IMR-90 (cell line): Measurements from ENCODE around the gene HELZ. TPM values are rescaled to one million over a fixed set of nuclear protein-coding genes. Genes with fewer than 3 reads are reported as not detected.

Source experiments
- ATAC-seq: fragments of 200-7000 bp; cut with Tn5 transposase; 2 replicates; pipeline ENCODE4 v1.9.1; 2020; ENCODE audit warnings: low read depth, mild to moderate bottlenecking, moderate library complexity
- BruUV-seq: library from RNA; stranded (reverse); fragments of 400-500 nt; replicated peaks from 2 replicates; lab custom pipeline; 2021; lab: Mats Ljungman, UMichigan
- CTCF ChIA-PET: fragments of 300-600 bp; formaldehyde crosslinking; extraction: SDS; loops from one replicate; lab custom pipeline; 2021; ENCODE audit warnings: antibody characterized with exemption; lab: Yijun Ruan, JAX
- POLR2A ChIA-PET: fragments of 300-600 bp; sonication (Branson Sonifier 250); formaldehyde crosslinking; loops from one replicate; lab custom pipeline; 2022; ENCODE audit warnings: antibody characterized with exemption; ENCODE audit not compliant: unreplicated experiment; lab: Charles Lee
- DNase-seq: peaks from one replicate; pipeline ENCODE4 v3.0.0; 2013
- H2AFZ ChIP-seq: replicated peaks from 2 replicates; pipeline ENCODE3; 2013; ENCODE audit warnings: low read length, mild to moderate bottlenecking; ENCODE audit not compliant: poor library complexity
- H2AK5ac ChIP-seq: 2 replicates; pipeline ENCODE4 v1.6.1; 2013; ENCODE audit warnings: low read depth, low read length, inconsistent platforms
- H2AK9ac ChIP-seq: replicated peaks from 2 replicates; pipeline ENCODE3; 2013; ENCODE audit warnings: mild to moderate bottlenecking, low read depth, low read length, moderate library complexity; ENCODE audit not compliant: poor library complexity
- H2BK120ac ChIP-seq: 2 replicates; pipeline ENCODE4 v1.6.1; 2013; ENCODE audit warnings: low read depth, low read length, inconsistent platforms
- H2BK15ac ChIP-seq: 3 replicates; pipeline ENCODE4 v1.6.1; 2013; ENCODE audit warnings: low read depth, low read length, inconsistent platforms
- H2BK20ac ChIP-seq: 2 replicates; pipeline ENCODE4 v1.6.1; 2013; ENCODE audit warnings: low read depth, mild to moderate bottlenecking, inconsistent platforms, low read length, moderate library complexity
- H2BK5ac ChIP-seq: 2 replicates; pipeline ENCODE4 v1.6.1; 2013; ENCODE audit warnings: mild to moderate bottlenecking, low read depth, low read length, inconsistent platforms; ENCODE audit not compliant: poor library complexity, severe bottlenecking
- H3K14ac ChIP-seq: replicated peaks from 2 replicates; pipeline ENCODE4 v1.6.1; 2013; ENCODE audit warnings: low read depth, low read length, inconsistent platforms
- H3K18ac ChIP-seq: 2 replicates; pipeline ENCODE4 v1.6.1; 2013; ENCODE audit warnings: low read depth, low read length, control low read depth
- H3K23ac ChIP-seq: 2 replicates; pipeline ENCODE4 v1.6.1; 2013; ENCODE audit warnings: low read depth, low read length, inconsistent platforms
- H3K27ac ChIP-seq: 2 replicates; pipeline ENCODE4 v1.5.1; 2013; ENCODE audit warnings: mild to moderate bottlenecking, control low read depth, low read length; ENCODE audit not compliant: insufficient read depth
- H3K27me3 ChIP-seq: 2 replicates; pipeline ENCODE4 v1.6.1; 2013; ENCODE audit warnings: low read length; ENCODE audit not compliant: control insufficient read depth, insufficient read depth
- H3K36me3 ChIP-seq: 2 replicates; pipeline ENCODE4 v1.6.1; 2013; ENCODE audit warnings: low read length, mixed read lengths; ENCODE audit not compliant: control insufficient read depth, insufficient read depth
- H3K4ac ChIP-seq: 2 replicates; pipeline ENCODE4 v1.6.1; 2013; ENCODE audit warnings: low read depth, low read length, inconsistent platforms
- H3K4me1 ChIP-seq: 2 replicates; pipeline ENCODE4 v1.6.1; 2013; ENCODE audit warnings: low read length, mixed read lengths; ENCODE audit not compliant: control insufficient read depth, insufficient read depth
- H3K4me2 ChIP-seq: 2 replicates; pipeline ENCODE4 v1.6.1; 2013; ENCODE audit warnings: low read depth, mild to moderate bottlenecking, control low read depth, low read length, moderate library complexity
- H3K4me3 ChIP-seq: 2 replicates; pipeline ENCODE4 v1.5.1; 2013; ENCODE audit warnings: low read depth, mild to moderate bottlenecking, control low read depth, low read length, moderate library complexity; ENCODE audit not compliant: insufficient read depth
- H3K56ac ChIP-seq: 2 replicates; pipeline ENCODE4 v1.6.1; 2013; ENCODE audit warnings: low read length, inconsistent platforms; ENCODE audit not compliant: insufficient read depth; ENCODE audit errors: extremely low read depth
- H3K79me1 ChIP-seq, 2 experiments: 2 replicates each; pipeline ENCODE4 v1.6.1; 2013; ENCODE audit warnings: low read length in 2 of 2, inconsistent platforms in 1 of 2, low read depth in 1 of 2
- H3K9ac ChIP-seq: 2 replicates; pipeline ENCODE4 v1.6.1; 2013; ENCODE audit warnings: low read depth, low read length, control low read depth
- H3K9me1 ChIP-seq: 2 replicates; pipeline ENCODE4 v1.6.1; 2013; ENCODE audit warnings: low read length, inconsistent platforms; ENCODE audit not compliant: insufficient read depth
- H3K9me3 ChIP-seq: 2 replicates; pipeline ENCODE4 v1.6.1; 2013; ENCODE audit warnings: low read length; ENCODE audit not compliant: control insufficient read depth, insufficient read depth
- H4K20me1 ChIP-seq: 2 replicates; pipeline ENCODE4 v1.6.1; 2013; ENCODE audit warnings: low read length, inconsistent platforms; ENCODE audit not compliant: insufficient read depth
- H4K5ac ChIP-seq: 2 replicates; pipeline ENCODE4 v1.6.1; 2013; ENCODE audit warnings: mild to moderate bottlenecking, low read depth, low read length, control low read depth
- H4K8ac ChIP-seq, 2 experiments: 2 replicates each; pipeline ENCODE4 v1.6.1; 2013; ENCODE audit warnings: low read depth in 2 of 2, low read length in 2 of 2, control low read depth in 1 of 2, inconsistent platforms in 1 of 2
- H4K91ac ChIP-seq: 2 replicates; pipeline ENCODE4 v1.6.1; 2013; ENCODE audit warnings: low read depth, low read length, inconsistent platforms; ENCODE audit not compliant: insufficient read depth
- BHLHE40 ChIP-seq: fragments of 150-350 bp; IDR thresholded peaks from 2 replicates; pipeline ENCODE4 v1.6.1; 2016; ENCODE audit warnings: mild to moderate bottlenecking, low read depth, low read length
- CEBPB ChIP-seq: IDR thresholded peaks from 2 replicates; pipeline ENCODE4 v1.6.1; 2012; ENCODE audit warnings: low read depth, low read length, improper control_type of control experiment
- CHD1 ChIP-seq: IDR thresholded peaks from 2 replicates; pipeline ENCODE4 v1.6.1; 2012; ENCODE audit warnings: low read depth, low read length, improper control_type of control experiment
- CTCF ChIP-seq: conservative IDR thresholded peaks from 2 replicates; pipeline ENCODE4 v1.5.1; 2012; ENCODE audit warnings: mild to moderate bottlenecking, low read depth, low read length, improper control_type of control experiment
- ELK1 ChIP-seq: fragments of 150-350 bp; IDR thresholded peaks from 2 replicates; pipeline ENCODE4 v1.6.1; 2016; ENCODE audit warnings: low read depth, mild to moderate bottlenecking, low read length, moderate library complexity, borderline replicate concordance
- FOS ChIP-seq: fragments of 150-350 bp; IDR thresholded peaks from 2 replicates; pipeline ENCODE4 v1.6.1; 2016; ENCODE audit warnings: low read depth, low read length
- MAFK ChIP-seq: IDR thresholded peaks from 2 replicates; pipeline ENCODE4 v1.6.1; 2012; ENCODE audit warnings: low read depth, low read length, improper control_type of control experiment
- MAZ ChIP-seq: IDR thresholded peaks from 2 replicates; pipeline ENCODE4 v1.6.1; 2012; ENCODE audit warnings: low read depth, mild to moderate bottlenecking, low read length, improper control_type of control experiment, moderate library complexity, borderline replicate concordance
- MXI1 ChIP-seq: IDR thresholded peaks from 2 replicates; pipeline ENCODE4 v1.6.1; 2012; ENCODE audit warnings: low read depth, mild to moderate bottlenecking, low read length, moderate library complexity, borderline replicate concordance
- NFE2L2 ChIP-seq: fragments of 150-350 bp; IDR thresholded peaks from 2 replicates; pipeline ENCODE4 v1.6.1; 2016; ENCODE audit warnings: low read depth, mild to moderate bottlenecking, low read length
- POLR2A ChIP-seq: IDR thresholded peaks from 2 replicates; pipeline ENCODE4 v1.6.1; 2012; ENCODE audit warnings: mild to moderate bottlenecking, low read depth, low read length
- RAD21 ChIP-seq: IDR thresholded peaks from 2 replicates; pipeline ENCODE4 v1.6.1; 2012; ENCODE audit warnings: low read length, improper control_type of control experiment
- RCOR1 ChIP-seq: IDR thresholded peaks from 2 replicates; pipeline ENCODE4 v1.6.1; 2012; ENCODE audit warnings: mild to moderate bottlenecking, low read length, improper control_type of control experiment; ENCODE audit not compliant: insufficient replicate concordance
- RFX5 ChIP-seq: IDR thresholded peaks from 2 replicates; pipeline ENCODE4 v1.8.0; 2012; ENCODE audit warnings: low read depth, mild to moderate bottlenecking, low read length, moderate library complexity
- SMC3 ChIP-seq: fragments of 150-350 bp; IDR thresholded peaks from 2 replicates; pipeline ENCODE4 v1.6.1; 2016; ENCODE audit warnings: low read depth, mild to moderate bottlenecking, antibody characterized with exemption, low read length, moderate library complexity
- USF2 ChIP-seq: fragments of 150-350 bp; IDR thresholded peaks from 2 replicates; pipeline ENCODE4 v1.6.1; 2017; ENCODE audit warnings: mild to moderate bottlenecking, antibody characterized with exemption, low read length, low read depth
- WGBS, 2 experiments: methylation state at CpG; one replicate each; pipeline versions ENCODE4 v1.1.5 to v1.1.7; 2013; ENCODE audit warnings: missing lambda C conversion rate in 2 of 2; ENCODE audit not compliant: insufficient read length in 1 of 2; ENCODE audit errors: extremely low coverage in 2 of 2; 5-methylcytosine and 5-hydroxymethylcytosine counted together
- dilution Hi-C: fragments of 300-500 bp; cut with HindIII; formaldehyde crosslinking; loops from one replicate; pipeline ENCODE4 v1.14.3; 2018; ENCODE audit warnings: low sequenced_read_pairs; ENCODE audit not compliant: unreplicated experiment
- in situ Hi-C: fragments of 300-500 bp; cut with MboI; formaldehyde crosslinking; loops from 3 replicates; pipeline ENCODE4 v1.14.3; 2019; ENCODE audit warnings: low sequenced_read_pairs, inconsistent platforms, mixed read lengths
- intact Hi-C: fragments of 100-400 bp; cut with micrococcal nuclease; formaldehyde crosslinking; loops from 2 replicates; pipeline ENCODE4 v1.10.0; 2022
- polyA plus RNA-seq, 3 experiments: library from polyadenylated mRNA; depleted of rRNA; stranded (reverse); fragments of >200 nt; gene quantifications; 2 replicates each; pipeline ENCODE4 v1.2.3, GENCODE V29; 2012; ENCODE audit warnings: low replicate concordance in 1 of 3
- total RNA-seq: library from RNA; depleted of rRNA; stranded (reverse); fragments of >200 nt; gene quantifications from 2 replicates; pipeline ENCODE4 v1.2.3, GENCODE V29; 2012

HELZ gene
- total and polyA plus RNA-seq, 2 of the 4 experiments (the other 2 are of a cell fraction) = 8.0 to 60.6 TPM

GRCh38 chr17:67239597-67239996, 5.4 kb downstream of the HELZ start:
- no peak overlapping the region for H2AK9ac ChIP-seq
- H3K36me3 ChIP-seq = peaks cover 14% of the 10 kb centered on the region
- no CpG with 5 or more reads among the region's 3 CpGs for WGBS, 2 experiments
- H4K20me1 ChIP-seq = peaks cover 20% of the 10 kb centered on the region; the same call in 1 of the 2 replicates
- POLR2A ChIA-PET = interaction anchor here (0.6 kb wide), 1 partner anchor 122 kb away, joined by 16 read pairs; no protein-coding TSS in a partner anchor
- H3K27ac ChIP-seq = no peak overlapping the region
- ATAC-seq = peak; percentile 61
- no peak overlapping the region for H3K4me3 ChIP-seq
- H3K4me1 ChIP-seq = peaks cover 4% of the 10 kb centered on the region
- dilution Hi-C loops = no loop called here
- H3K4me2 ChIP-seq = no peak overlapping the region
- H3K9me3 ChIP-seq = no peaks in the 10 kb centered on the region
- no peaks in the 10 kb centered on the region for H3K27me3 ChIP-seq
- peaks cover 29 to 46% of the 10 kb centered on the region in 2 experiments for H3K79me1 ChIP-seq
- H2BK20ac ChIP-seq = no peak overlapping the region
- H2BK120ac ChIP-seq = no peak overlapping the region
- H3K4ac ChIP-seq = no peak overlapping the region
- DNase-seq = peak; percentile 82
- H3K23ac ChIP-seq = no peak overlapping the region
- BruUV-seq = no TSS peak
- no peak overlapping the region for H3K56ac ChIP-seq
- no peak overlapping the region for H3K18ac ChIP-seq
- intact Hi-C loops = no loop called here
- H2AK5ac ChIP-seq = no peak overlapping the region
- H3K14ac ChIP-seq = no peak overlapping the region
- H3K9me1 ChIP-seq = peaks cover 3% of the 10 kb centered on the region; the same call in 1 of the 2 replicates
- H4K8ac ChIP-seq = no peak overlapping the region
- in situ Hi-C loops = no loop called here
- CTCF ChIA-PET = interaction anchor here (0.6 kb wide), 1 partner anchor 12 kb away, joined by 3 read pairs; no protein-coding TSS in a partner anchor
- no peak overlapping the region for H4K5ac ChIP-seq
- H4K91ac ChIP-seq = no peak overlapping the region
- H3K9ac ChIP-seq = no peak overlapping the region
- H2BK15ac ChIP-seq = no peak overlapping the region
- H2BK5ac ChIP-seq = peak overlapping the region; percentile 20
- no peak for TF ChIP-seq MXI1
- TF ChIP-seq NFE2L2 = no peak
- no peak for TF ChIP-seq MAFK
- TF ChIP-seq USF2 = 0 out of 2 replicates have a peak, but pooled peaks have one; percentile 9
- TF ChIP-seq ELK1 = no peak
- TF ChIP-seq RAD21 = no peak
- TF ChIP-seq RCOR1 = no peak
- TF ChIP-seq BHLHE40 = peak; percentile 88
- no peak for TF ChIP-seq SMC3
- no peak for TF ChIP-seq RFX5
- no peak for TF ChIP-seq POLR2A
- TF ChIP-seq CHD1 = no peak
- no peak for TF ChIP-seq FOS
- peak; percentile 5; the same call in 1 of the 2 replicates for TF ChIP-seq CEBPB
- no peak for TF ChIP-seq CTCF
- TF ChIP-seq MAZ = no peak
- H2AFZ ChIP-seq = no peak overlapping the region
